CD8-positive, alpha-beta memory T cell (primary cell): ENCODE results near the gene NIPSNAP3A. TPM values are rescaled to one million over a fixed set of nuclear protein-coding genes. Genes with fewer than 3 reads are reported as not detected.
A peak's percentile ranks its signal among the peaks of the same experiment; 100 is the strongest.

Source experiments
- CTCF ChIA-PET: fragments of 350-600 bp; sonication (Branson Sonifier 250); formaldehyde crosslinking; loops from one replicate; lab custom pipeline; 2021; ENCODE audit warnings: antibody characterized with exemption; lab: Charles Lee
- POLR2A ChIA-PET: fragments of 350-600 bp; sonication (Branson Sonifier 250); formaldehyde crosslinking; loops from one replicate; lab custom pipeline; 2021; ENCODE audit warnings: antibody characterized with exemption; lab: Charles Lee
- DNase-seq, 5 donors: peaks; one replicate each; pipeline versions ENCODE4 v3.0.0 to v3.0.0-alpha.2; 2020 to 2022; ENCODE audit warnings: mixed read lengths in 1 of 5
- H3K27ac ChIP-seq: one replicate; pipeline ENCODE4 v1.7.0; 2013; ENCODE audit warnings: low read depth, mild to moderate bottlenecking, low read length, moderate library complexity
- H3K27me3 ChIP-seq: 2 replicates; pipeline ENCODE4 v1.7.0; 2013; ENCODE audit warnings: low read length, mild to moderate bottlenecking; ENCODE audit not compliant: insufficient read depth, poor library complexity, severe bottlenecking
- H3K36me3 ChIP-seq: 2 replicates; pipeline ENCODE4 v1.7.0; 2013; ENCODE audit warnings: mild to moderate bottlenecking, low read length, moderate library complexity; ENCODE audit not compliant: insufficient read depth
- H3K4me1 ChIP-seq: 2 replicates; pipeline ENCODE4 v1.7.0; 2013; ENCODE audit warnings: mild to moderate bottlenecking, low read length, moderate library complexity; ENCODE audit not compliant: insufficient read depth
- H3K4me3 ChIP-seq: 2 replicates; pipeline ENCODE4 v1.7.0; 2013; ENCODE audit warnings: mild to moderate bottlenecking, low read length
- H3K9me3 ChIP-seq: 2 replicates; pipeline ENCODE4 v1.7.0; 2013; ENCODE audit warnings: mild to moderate bottlenecking, low read length
- H3K27ac Mint-ChIP-seq, 8 donors: one replicate each; pipeline ENCODE4 v1.8.0; 2020 to 2021; ENCODE audit warnings: mixed read lengths in 8 of 8, mild to moderate bottlenecking in 6 of 8, inconsistent platforms in 3 of 8, moderate library complexity in 3 of 8
- H3K27me3 Mint-ChIP-seq, 2 donors: one replicate each; pipeline ENCODE4 v1.8.0; 2020 to 2021; ENCODE audit warnings: mixed read lengths in 2 of 2, mild to moderate bottlenecking in 1 of 2, moderate library complexity in 1 of 2
- H3K36me3 Mint-ChIP-seq, 3 donors: one replicate each; pipeline ENCODE4 v1.8.0; 2020 to 2021; ENCODE audit warnings: mixed read lengths in 3 of 3, inconsistent platforms in 1 of 3, mild to moderate bottlenecking in 1 of 3
- H3K4me1 Mint-ChIP-seq, 3 donors: one replicate each; pipeline ENCODE4 v1.8.0; 2020 to 2021; ENCODE audit warnings: mixed read lengths in 3 of 3, inconsistent platforms in 1 of 3, mild to moderate bottlenecking in 1 of 3
- H3K4me3 Mint-ChIP-seq, 7 donors: one replicate each; pipeline ENCODE4 v1.8.0; 2020 to 2021; ENCODE audit warnings: mixed read lengths in 7 of 7, mild to moderate bottlenecking in 6 of 7, moderate library complexity in 4 of 7, inconsistent platforms in 2 of 7
- H3K9me3 Mint-ChIP-seq, 5 donors: one replicate each; pipeline ENCODE4 v1.8.0; 2020 to 2022; ENCODE audit warnings: mixed read lengths in 5 of 5, mild to moderate bottlenecking in 3 of 5, moderate library complexity in 2 of 5, inconsistent platforms in 1 of 5
- polyA plus RNA-seq: library from polyadenylated mRNA; unstranded; fragments of 300-500 nt; fragmentation: Illumina TruSeq; gene quantifications from one replicate; pipeline ENCODE4 v1.2.3, GENCODE V29; 2021
- total RNA-seq, 2 experiments: library from RNA; stranded (reverse); gene quantifications; one replicate each; pipeline ENCODE4 v1.2.3, GENCODE V29; 2021

Gene NIPSNAP3A
- total and polyA plus RNA-seq, 3 experiments from 2014 or later = 9.1 to 21.8 (median 10.1) TPM

- Histone ChIP-seq H3K4me3 (no peak overlapping the region), H3K36me3 (no peaks in the 10 kb centered on the region), H3K4me1 (no peaks in the 10 kb centered on the region), H3K27me3 (no peaks in the 10 kb centered on the region), H3K27ac (no peak overlapping the region), H3K9me3 (no peaks in the 10 kb centered on the region)
- Mint-ChIP-seq H3K4me1 (no peaks in the 10 kb centered on the region), H3K36me3 (peaks cover 0 to 4% (median 0%) of the 10 kb centered on the region in 3 donors), H3K27ac (no peak overlapping the region), H3K4me3 (no peak overlapping the region), H3K9me3 (no peaks in the 10 kb centered on the region), H3K27me3 (peaks cover 0 to 2% of the 10 kb centered on the region in 2 donors)
- no peak for DNase-seq
- ChIA-PET CTCF (no interaction called here), POLR2A (no interaction called here)
Observed at GRCh38 chr9:104775976-104776375, 28.5 kb downstream of the NIPSNAP3A start.

GRCh38 chr9:104776797-104777196 is 29.3 kb downstream of the NIPSNAP3A start:
- POLR2A ChIA-PET = no interaction called here
- Mint-ChIP-seq H3K27me3 (peaks cover 0 to 8% of the 10 kb centered on the region in 2 donors), H3K4me3 (no peak overlapping the region), H3K36me3 (peaks cover 0 to 4% (median 0%) of the 10 kb centered on the region in 3 donors), H3K9me3 (no peaks in the 10 kb centered on the region), H3K27ac (no peak overlapping the region), H3K4me1 (no peaks in the 10 kb centered on the region)
- Histone ChIP-seq H3K4me3 (no peak overlapping the region), H3K9me3 (no peaks in the 10 kb centered on the region), H3K27me3 (no peaks in the 10 kb centered on the region), H3K4me1 (no peaks in the 10 kb centered on the region), H3K27ac (no peak overlapping the region), H3K36me3 (no peaks in the 10 kb centered on the region)
- CTCF ChIA-PET = no interaction called here
- no peak for DNase-seq

GRCh38 chr9:104778802-104779201 is 31.3 kb downstream of the NIPSNAP3A start:
- Histone ChIP-seq H3K4me1 (no peaks in the 10 kb centered on the region), H3K27me3 (no peaks in the 10 kb centered on the region), H3K9me3 (no peaks in the 10 kb centered on the region), H3K4me3 (no peak overlapping the region), H3K36me3 (no peaks in the 10 kb centered on the region), H3K27ac (no peak overlapping the region)
- H3K27ac Mint-ChIP-seq = no peak overlapping the region
- no peaks in the 10 kb centered on the region for H3K9me3 Mint-ChIP-seq
- peaks cover 0 to 2% (median 0%) of the 10 kb centered on the region in 3 donors for H3K36me3 Mint-ChIP-seq
- ChIA-PET POLR2A (no interaction called here), CTCF (no interaction called here)
- H3K27me3 Mint-ChIP-seq = peaks cover 0 to 13% of the 10 kb centered on the region in 2 donors
- no peak overlapping the region for H3K4me3 Mint-ChIP-seq
- DNase-seq = no peak
- H3K4me1 Mint-ChIP-seq = no peaks in the 10 kb centered on the region

- no peaks in the 10 kb centered on the region for H3K27me3 ChIP-seq
- Mint-ChIP-seq H3K27me3 (peaks cover 0 to 18% of the 10 kb centered on the region in 2 donors), H3K9me3 (no peaks in the 10 kb centered on the region), H3K4me1 (no peaks in the 10 kb centered on the region), H3K36me3 (peaks cover 0 to 2% (median 0%) of the 10 kb centered on the region in 3 donors), H3K4me3 (no peak overlapping the region), H3K27ac (no peak overlapping the region)
- ChIA-PET CTCF (no interaction called here), POLR2A (no interaction called here)
- no peak overlapping the region for H3K27ac ChIP-seq
- H3K36me3 ChIP-seq = no peaks in the 10 kb centered on the region
- no peak for DNase-seq
- H3K9me3 ChIP-seq = no peaks in the 10 kb centered on the region
- H3K4me1 ChIP-seq = no peaks in the 10 kb centered on the region
- H3K4me3 ChIP-seq = no peak overlapping the region
Observed at GRCh38 chr9:104779334-104779733, 31.9 kb downstream of the NIPSNAP3A start.

DNA sequence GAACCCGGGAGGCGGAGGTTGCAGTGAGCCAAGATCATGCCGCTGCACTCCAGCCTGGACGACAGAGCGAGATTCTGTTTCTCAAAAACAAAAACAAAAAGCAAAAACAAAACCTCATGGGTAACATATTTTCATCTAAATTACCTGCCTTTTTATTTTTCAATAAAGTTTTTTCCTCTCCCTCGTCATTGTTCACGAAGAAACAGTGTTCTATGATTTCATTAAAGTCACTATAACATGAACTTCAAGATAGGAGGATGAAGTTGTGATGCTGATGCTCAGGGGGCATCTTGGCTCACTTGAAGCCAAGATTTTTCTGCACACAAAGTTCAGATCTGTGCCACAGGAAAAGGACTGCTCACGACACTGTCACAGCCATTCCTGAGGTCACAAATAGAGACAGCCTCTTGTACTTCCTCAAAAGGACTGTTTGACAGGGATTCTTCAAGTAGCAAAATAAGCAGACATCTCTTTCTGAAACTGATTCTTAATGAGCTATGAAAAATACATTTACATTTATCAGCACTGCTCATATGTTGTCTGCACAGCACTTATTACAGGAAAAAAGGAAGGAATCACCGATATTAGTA is 32.6 kb downstream of the NIPSNAP3A start:
- DNase-seq = no peak
- CTCF ChIA-PET = interaction anchor here (1.1 kb wide), 1 partner anchor 639 kb away, joined by 3 read pairs; no protein-coding TSS in a partner anchor
- Mint-ChIP-seq H3K4me3 (no peak overlapping the region), H3K27ac (peak overlapping the region in 1 of 8 donors; percentile 16), H3K4me1 (no peaks in the 10 kb centered on the region), H3K36me3 (peaks cover 0 to 2% (median 0%) of the 10 kb centered on the region in 3 donors), H3K9me3 (no peaks in the 10 kb centered on the region), H3K27me3 (peaks cover 0 to 19% of the 10 kb centered on the region in 2 donors)
- no peak overlapping the region for H3K4me3 ChIP-seq
- H3K9me3 ChIP-seq = no peaks in the 10 kb centered on the region
- no peaks in the 10 kb centered on the region for H3K36me3 ChIP-seq
- no peak overlapping the region for H3K27ac ChIP-seq
- no peaks in the 10 kb centered on the region for H3K27me3 ChIP-seq
- POLR2A ChIA-PET = no interaction called here
- no peaks in the 10 kb centered on the region for H3K4me1 ChIP-seq

- Histone ChIP-seq H3K27ac (no peak overlapping the region), H3K9me3 (no peaks in the 10 kb centered on the region), H3K36me3 (no peaks in the 10 kb centered on the region), H3K4me3 (no peak overlapping the region), H3K27me3 (no peaks in the 10 kb centered on the region), H3K4me1 (no peaks in the 10 kb centered on the region)
- no peaks in the 10 kb centered on the region for H3K9me3 Mint-ChIP-seq
- ChIA-PET POLR2A (no interaction called here), CTCF (interaction anchor here (1.1 kb wide), 1 partner anchor 638 kb away, joined by 3 read pairs; no protein-coding TSS in a partner anchor)
- H3K27me3 Mint-ChIP-seq = peaks cover 0 to 19% of the 10 kb centered on the region in 2 donors
- peaks cover 0 to 2% (median 0%) of the 10 kb centered on the region in 3 donors for H3K36me3 Mint-ChIP-seq
- peak in 1 of 5 donors; percentile 2 for DNase-seq
- H3K27ac Mint-ChIP-seq = no peak overlapping the region
- H3K4me1 Mint-ChIP-seq = no peaks in the 10 kb centered on the region
- H3K4me3 Mint-ChIP-seq = no peak overlapping the region
Observed at GRCh38 chr9:104780796-104781395, 33.4 kb downstream of the NIPSNAP3A start.

- ChIA-PET POLR2A (no interaction called here), CTCF (no interaction called here)
- Mint-ChIP-seq H3K9me3 (no peaks in the 10 kb centered on the region), H3K36me3 (peaks cover under 1 to 7% (median 2%) of the 10 kb centered on the region in 3 donors), H3K4me1 (no peaks in the 10 kb centered on the region), H3K27me3 (peaks cover 0 to 19% of the 10 kb centered on the region in 2 donors), H3K27ac (no peak overlapping the region), H3K4me3 (no peak overlapping the region)
- Histone ChIP-seq H3K36me3 (no peaks in the 10 kb centered on the region), H3K27ac (no peak overlapping the region), H3K4me3 (no peak overlapping the region), H3K27me3 (no peaks in the 10 kb centered on the region), H3K9me3 (no peaks in the 10 kb centered on the region), H3K4me1 (no peaks in the 10 kb centered on the region)
- no peak for DNase-seq
Observed at GRCh38 chr9:104783588-104783987, 36.1 kb downstream of the NIPSNAP3A start.

DNA sequence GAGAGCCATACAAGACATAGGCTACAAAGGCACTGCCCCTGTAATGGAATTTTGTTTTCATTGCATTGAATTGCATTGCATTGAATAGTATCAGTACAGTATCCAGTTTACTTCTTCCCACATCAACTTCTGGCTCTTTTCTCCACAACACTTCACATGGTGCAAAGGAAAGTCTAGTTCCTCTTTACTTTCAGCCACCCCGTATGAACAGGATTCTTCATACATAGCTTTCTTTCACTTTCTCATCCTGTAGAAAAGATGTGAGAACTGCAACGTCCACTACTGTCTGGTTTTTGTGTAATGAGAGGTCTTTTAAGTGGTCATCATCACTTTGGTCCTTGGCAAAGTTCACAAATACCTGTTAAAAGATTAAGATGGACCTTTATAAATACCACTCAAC is 36.6 kb downstream of the NIPSNAP3A start:
- ChIA-PET CTCF (no interaction called here), POLR2A (no interaction called here)
- no peak overlapping the region for H3K27ac ChIP-seq
- H3K4me1 ChIP-seq = no peaks in the 10 kb centered on the region
- H3K4me1 Mint-ChIP-seq = no peaks in the 10 kb centered on the region
- H3K4me3 ChIP-seq = no peak overlapping the region
- no peaks in the 10 kb centered on the region for H3K9me3 Mint-ChIP-seq
- H3K27ac Mint-ChIP-seq = peak overlapping the region in 1 of 8 donors; percentile 12
- no peaks in the 10 kb centered on the region for H3K36me3 ChIP-seq
- peaks cover 0 to 19% of the 10 kb centered on the region in 2 donors for H3K27me3 Mint-ChIP-seq
- H3K4me3 Mint-ChIP-seq = no peak overlapping the region
- H3K36me3 Mint-ChIP-seq = peaks cover 0 to 7% (median 2%) of the 10 kb centered on the region in 3 donors
- DNase-seq = no peak
- no peaks in the 10 kb centered on the region for H3K9me3 ChIP-seq
- no peaks in the 10 kb centered on the region for H3K27me3 ChIP-seq
